Measurements from ENCODE around the gene L3MBTL4. TPM values are rescaled to one million over a fixed set of nuclear protein-coding genes. Genes with fewer than 3 reads are reported as not detected.

The L3MBTL4 gene
- total RNA-seq, 3 donors from 2014 or later, result 7.8 to 23.0 (median 19.7) TPM

- no peaks in the 10 kb centered on the region for H3K27me3 ChIP-seq
- no peak overlapping the region for H3K27ac ChIP-seq
- TF ChIP-seq CTCF (IDR thresholded peaks at IDR 0.05), result no peak
- no peak for TF ChIP-seq POLR2AphosphoS5 (IDR thresholded peaks at IDR 0.05)
- TF ChIP-seq POLR2A (IDR thresholded peaks at IDR 0.05), result no peak
- DNase-seq (ENCODE audit: low spot score in 2 of 2), result no peak
- H3K9me3 ChIP-seq, result peaks cover 11 to 29% of the 10 kb centered on the region in 2 donors
- intact Hi-C loops (cut with DNase I; ENCODE audit: low total_unique reads), result no loop called here
- no peak overlapping the region for H3K4me3 ChIP-seq
- H3K4me1 ChIP-seq, result no peaks in the 10 kb centered on the region
- H3K36me3 ChIP-seq, result no peaks in the 10 kb centered on the region
These were observed 71.7 kb downstream of the L3MBTL4 start for GRCh38 chr18:6342990-6343389.

GRCh38 chr18:6341709-6342108 is 73.0 kb downstream of the L3MBTL4 start:
- Histone ChIP-seq H3K4me3 (no peak overlapping the region), H3K4me1 (no peaks in the 10 kb centered on the region), H3K36me3 (no peaks in the 10 kb centered on the region), H3K27me3 (no peaks in the 10 kb centered on the region), H3K9me3 (peaks cover 11 to 38% of the 10 kb centered on the region in 2 donors), H3K27ac (no peak overlapping the region)
- intact Hi-C loops (cut with DNase I; ENCODE audit: low total_unique reads), result no loop called here
- TF ChIP-seq POLR2AphosphoS5 (IDR thresholded peaks at IDR 0.05) (no peak), CTCF (IDR thresholded peaks at IDR 0.05) (no peak), POLR2A (IDR thresholded peaks at IDR 0.05) (no peak)
- no peak for DNase-seq (ENCODE audit: low spot score in 2 of 2)

GRCh38 chr18:6341303-6341702 is 73.4 kb downstream of the L3MBTL4 start:
- Histone ChIP-seq H3K36me3 (no peaks in the 10 kb centered on the region), H3K4me3 (no peak overlapping the region), H3K27me3 (no peaks in the 10 kb centered on the region), H3K27ac (no peak overlapping the region), H3K9me3 (peaks cover 11 to 38% of the 10 kb centered on the region in 2 donors), H3K4me1 (no peaks in the 10 kb centered on the region)
- no peak for TF ChIP-seq POLR2A (IDR thresholded peaks at IDR 0.05)
- intact Hi-C loops (cut with DNase I; ENCODE audit: low total_unique reads), result no loop called here
- no peak for DNase-seq (ENCODE audit: low spot score in 2 of 2)

GRCh38 chr18:6340121-6340520 is 74.6 kb downstream of the L3MBTL4 start:
- peaks cover 11 to 38% of the 10 kb centered on the region in 2 donors for H3K9me3 ChIP-seq
- no peaks in the 10 kb centered on the region for H3K4me1 ChIP-seq
- no peaks in the 10 kb centered on the region for H3K36me3 ChIP-seq
- intact Hi-C loops (cut with DNase I; ENCODE audit: low total_unique reads), result no loop called here
- no peak for DNase-seq (ENCODE audit: low spot score in 2 of 2)
- H3K4me3 ChIP-seq, result no peak overlapping the region
- no peak overlapping the region for H3K27ac ChIP-seq
- H3K27me3 ChIP-seq, result no peaks in the 10 kb centered on the region
- no peak for TF ChIP-seq POLR2A (IDR thresholded peaks at IDR 0.05)
- TF ChIP-seq POLR2AphosphoS5 (IDR thresholded peaks at IDR 0.05), result no peak
- TF ChIP-seq CTCF (IDR thresholded peaks at IDR 0.05), result no peak

GRCh38 chr18:6336239-6336638 is 78.5 kb downstream of the L3MBTL4 start:
- Histone ChIP-seq H3K9me3 (peaks cover 11 to 21% of the 10 kb centered on the region in 2 donors), H3K27ac (no peak overlapping the region), H3K36me3 (no peaks in the 10 kb centered on the region), H3K27me3 (no peaks in the 10 kb centered on the region), H3K4me3 (no peak overlapping the region), H3K4me1 (no peaks in the 10 kb centered on the region)
- intact Hi-C loops (cut with DNase I; ENCODE audit: low total_unique reads), result no loop called here
- TF ChIP-seq POLR2A (IDR thresholded peaks at IDR 0.05) (no peak), CTCF (IDR thresholded peaks at IDR 0.05) (no peak), POLR2AphosphoS5 (IDR thresholded peaks at IDR 0.05) (no peak)
- DNase-seq (ENCODE audit: low spot score in 2 of 2), result no peak

- no peak for TF ChIP-seq CTCF (IDR thresholded peaks at IDR 0.05)
- TF ChIP-seq POLR2A (IDR thresholded peaks at IDR 0.05), result no peak
- TF ChIP-seq POLR2AphosphoS5 (IDR thresholded peaks at IDR 0.05), result no peak
- no peak for DNase-seq (ENCODE audit: low spot score in 2 of 2)
- no peaks in the 10 kb centered on the region for H3K4me1 ChIP-seq
- peaks cover 0 to 12% of the 10 kb centered on the region in 2 donors for H3K9me3 ChIP-seq
- H3K36me3 ChIP-seq, result no peaks in the 10 kb centered on the region
- H3K27me3 ChIP-seq, result no peaks in the 10 kb centered on the region
- no peak overlapping the region for H3K27ac ChIP-seq
- intact Hi-C loops (cut with DNase I; ENCODE audit: low total_unique reads), result no loop called here
- no peak overlapping the region for H3K4me3 ChIP-seq
These were observed 80.7 kb downstream of the L3MBTL4 start for GRCh38 chr18:6333981-6334380.
